Measurements from ENCODE around the gene SNX21. TPM values are rescaled to one million over a fixed set of nuclear protein-coding genes. Genes with fewer than 3 reads are reported as not detected.

Gene SNX21
- total and polyA plus RNA-seq, 9 of the 15 experiments (the other 6 are each of a cell fraction or from before 2014, with no cell fraction given): 0.10 to 1.2 (median 0.42) TPM

GRCh38 chr20:45813006-45813340 is 20.6 kb upstream of the SNX21 start:
- BruUV-seq (replicated peaks): no TSS peak
- TF ChIP-seq ZNF512 (tag; IDR thresholded peaks at IDR 0.05) (no peak), ZNF263 (CRISPR knock-in tag; IDR thresholded peaks at IDR 0.05; ENCODE audit: borderline replicate concordance) (no peak), PML (IDR thresholded peaks at IDR 0.05; ENCODE audit: low read length) (no peak), NELFE (IDR thresholded peaks at IDR 0.05; ENCODE audit: insufficient read depth, insufficient read length) (no peak)
- DNase-seq (ENCODE audit: extremely low read depth in 1 of 4, low spot score in 3 of 4) (no peak), ATAC-seq (no peak), FAIRE-seq (no peak)
- CTCF ChIA-PET (ENCODE audit: low intra/inter-chr PET ratio): no interaction called here
- intact Hi-C loops (cut with micrococcal nuclease): no loop called here
- Histone ChIP-seq H3K79me2 (ENCODE audit: control insufficient read depth, insufficient read depth, low read length) (no peaks in the 10 kb centered on the region), H3K27ac (ENCODE audit: extremely low read depth, low read depth, low read length) (no peak overlapping the region), H3K4me1 (replicated peaks in 1 of 2; ENCODE audit: control insufficient read depth in 2 of 2, insufficient read depth in 2 of 2, low read length in 2 of 2) (peaks cover 14 to 23% of the 10 kb centered on the region in 2 experiments), H3K9me3 (replicated peaks; ENCODE audit: control insufficient read depth, insufficient read depth, low read depth, low read length) (peaks cover 11% of the 10 kb centered on the region; the same call in 1 of the 2 replicates), H3K36me3 (ENCODE audit: control insufficient read depth, insufficient read depth, low read length) (peaks cover 35% of the 10 kb centered on the region; the same call in 2 of the 3 replicates), H3K9ac (ENCODE audit: insufficient read depth in 1 of 2, low read depth in 2 of 2, low read length in 2 of 2) (no peak overlapping the region), H3K27me3 (ENCODE audit: control insufficient read depth in 2 of 2, insufficient read depth in 2 of 2, low read length in 2 of 2) (no peaks in the 10 kb centered on the region), H4K20me1 (replicated peaks; ENCODE audit: control insufficient read depth, insufficient read depth, low read length) (no peaks in the 10 kb centered on the region), H3K4me2 (ENCODE audit: insufficient read depth, low read length) (no peak overlapping the region), H2AFZ (ENCODE audit: low read depth, low read length) (no peak overlapping the region), H3K9me1 (ENCODE audit: control insufficient read depth, insufficient read depth, low read length) (no peaks in the 10 kb centered on the region), H3K4me3 (no peak overlapping the region)
- POLR2A ChIA-PET: interaction anchor here (0.6 to 1.2 kb wide), 3 partner anchors 11 to 73 kb away, joined by 3 to 4 read pairs (median 3); partner anchors contain the start of gene SNX21
- 88% methylated on average over 11 of the region's 11 CpGs for WGBS (ENCODE audit: insufficient coverage, low coverage, missing lambda C conversion rate)
- in situ Hi-C loops (cut with MboI): no loop called here

DNA sequence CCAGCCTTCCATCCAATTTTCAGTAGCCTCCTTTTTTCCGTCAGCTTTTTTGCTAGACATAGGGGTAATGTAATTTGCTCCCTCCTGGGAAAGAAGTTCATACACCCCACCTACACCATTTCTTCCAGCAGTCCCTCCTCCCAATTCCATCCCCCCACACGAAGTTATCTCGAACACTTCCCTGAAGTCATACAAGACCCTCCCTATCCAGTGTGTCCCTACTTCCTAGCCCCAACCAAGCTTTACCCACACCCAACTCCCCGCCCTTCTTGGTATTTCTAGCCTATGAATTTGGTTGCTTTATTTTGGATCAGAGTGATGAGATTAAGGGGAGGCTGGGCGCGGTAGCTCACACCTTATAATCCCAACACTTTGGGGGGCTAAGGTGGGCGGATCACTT is 20.1 kb upstream of the SNX21 start:
- Histone ChIP-seq H3K79me2 (ENCODE audit: control insufficient read depth, insufficient read depth, low read length) (no peaks in the 10 kb centered on the region), H3K4me1 (replicated peaks in 1 of 2; ENCODE audit: control insufficient read depth in 2 of 2, insufficient read depth in 2 of 2, low read length in 2 of 2) (peaks cover 14 to 23% of the 10 kb centered on the region in 2 experiments), H3K27ac (ENCODE audit: extremely low read depth, low read depth, low read length) (no peak overlapping the region), H3K4me2 (ENCODE audit: insufficient read depth, low read length) (no peak overlapping the region), H3K9ac (ENCODE audit: insufficient read depth in 1 of 2, low read depth in 2 of 2, low read length in 2 of 2) (no peak overlapping the region), H2AFZ (ENCODE audit: low read depth, low read length) (no peak overlapping the region), H3K4me3 (no peak overlapping the region), H3K9me1 (ENCODE audit: control insufficient read depth, insufficient read depth, low read length) (no peaks in the 10 kb centered on the region), H3K9me3 (replicated peaks; ENCODE audit: control insufficient read depth, insufficient read depth, low read depth, low read length) (peaks cover 11% of the 10 kb centered on the region; the same call in 1 of the 2 replicates), H3K27me3 (ENCODE audit: control insufficient read depth in 2 of 2, insufficient read depth in 2 of 2, low read length in 2 of 2) (no peaks in the 10 kb centered on the region), H4K20me1 (replicated peaks; ENCODE audit: control insufficient read depth, insufficient read depth, low read length) (no peaks in the 10 kb centered on the region), H3K36me3 (ENCODE audit: control insufficient read depth, insufficient read depth, low read length) (peaks cover 34% of the 10 kb centered on the region; the same call in 2 of the 3 replicates)
- POLR2A ChIA-PET: interaction anchor here (0.6 to 1.2 kb wide), 4 partner anchors 11 to 159 kb away, joined by 3 to 5 read pairs (median 4); partner anchors contain the start of gene SNX21
- ATAC-seq (no peak), FAIRE-seq (no peak), DNase-seq (ENCODE audit: extremely low read depth in 1 of 4, low spot score in 3 of 4) (no peak)
- intact Hi-C loops (cut with micrococcal nuclease) (no loop called here), in situ Hi-C loops (cut with MboI) (no loop called here)
- TF ChIP-seq SRSF9 (IDR thresholded peaks at IDR 0.05; ENCODE audit: borderline replicate concordance, low read depth, low read length): no peak
- no peak for TF ChIP-seq LEF1 (IDR thresholded peaks at IDR 0.05)
- no peak for TF ChIP-seq CBX3 (IDR thresholded peaks at IDR 0.05; ENCODE audit: borderline replicate concordance in 1 of 2, low read length in 2 of 2)
- no peak for TF ChIP-seq GABPA (tag; conservative IDR thresholded peaks at IDR 0.05; ENCODE audit: low read depth)
- no peak for TF ChIP-seq U2AF2 (optimal IDR thresholded peaks at IDR 0.05; ENCODE audit: low read depth, low read length)
- no peak for TF ChIP-seq FOXK2 (conservative IDR thresholded peaks at IDR 0.05 in 1 of 2, IDR thresholded peaks at IDR 0.05 in 1 of 2; ENCODE audit: low read depth in 2 of 2)
- no peak for TF ChIP-seq ZFX (CRISPR knock-in tag; IDR thresholded peaks at IDR 0.05)
- TF ChIP-seq ZNF232 (CRISPR knock-in tag; IDR thresholded peaks at IDR 0.05): no peak
- no TSS peak for BruUV-seq (replicated peaks)
- WGBS (ENCODE audit: insufficient coverage, low coverage, missing lambda C conversion rate): 68% methylated on average over 7 of the region's 7 CpGs
- CTCF ChIA-PET (ENCODE audit: low intra/inter-chr PET ratio): no interaction called here
